HEK293 (cell line): Measurements from ENCODE around the gene ITGB2.

Experiments used
- BCL11A ChIP-seq: fragments of 450-650 bp; formaldehyde crosslinking; IDR thresholded peaks from 2 replicates; pipeline ENCODE4 v1.5.1; 2016; ENCODE audit warnings: low read depth, missing biosample characterization, missing genetic modification characterization
- CTCF ChIP-seq: fragments of 450-650 bp; formaldehyde crosslinking; IDR thresholded peaks from 2 replicates; pipeline ENCODE4 v1.5.1; 2016; ENCODE audit warnings: missing biosample characterization, missing genetic modification characterization
- HOXA7 ChIP-seq: sonication (generic); formaldehyde crosslinking; IDR thresholded peaks from 2 replicates; pipeline ENCODE4 v1.8.1; 2022; ENCODE audit warnings: missing genetic modification reagents, borderline replicate concordance
- MZF1 ChIP-seq: fragments of 450-650 bp; formaldehyde crosslinking; IDR thresholded peaks from 2 replicates; pipeline ENCODE4 v1.5.1; 2017; ENCODE audit warnings: missing biosample characterization, missing genetic modification characterization, borderline replicate concordance
- SCRT2 ChIP-seq: fragments of 450-650 bp; formaldehyde crosslinking; IDR thresholded peaks from 2 replicates; pipeline ENCODE4 v1.5.1; 2016; ENCODE audit warnings: missing biosample characterization, missing genetic modification characterization
- ZBTB21 ChIP-seq: fragments of 450-650 bp; formaldehyde crosslinking; IDR thresholded peaks from 2 replicates; pipeline ENCODE4 v1.5.1; 2017; ENCODE audit warnings: missing biosample characterization, missing genetic modification characterization
- ZNF274 ChIP-seq, 2 experiments: fragments of 200-500 bp in 1 of 2; fragments of 450-650 bp in 1 of 2; sonication (Bioruptor generic) in 1 of 2; formaldehyde crosslinking in 1 of 2; IDR thresholded peaks; 2 replicates each; pipeline versions ENCODE4 v1.5.1 to v1.6.1; 2014 to 2016; ENCODE audit warnings: borderline replicate concordance in 1 of 2, inconsistent platforms in 1 of 2, low read length in 1 of 2, missing biosample characterization in 1 of 2, missing genetic modification characterization in 1 of 2
- ZNF677 ChIP-seq: fragments of 450-650 bp; IDR thresholded peaks from 2 replicates; pipeline ENCODE4 v1.5.0; 2018; ENCODE audit warnings: missing biosample characterization, mild to moderate bottlenecking, missing genetic modification characterization, moderate library complexity
- ZNF704 ChIP-seq: fragments of 450-650 bp; formaldehyde crosslinking; IDR thresholded peaks from 2 replicates; pipeline ENCODE4 v1.5.1; 2016; ENCODE audit warnings: missing biosample characterization, missing genetic modification characterization

GRCh38 chr21:44891631-44892031, 29.1 kb downstream of the ITGB2 start:
- no peak for TF ChIP-seq BCL11A (tag by site-specific recombination)
- TF ChIP-seq ZNF677 (tag by site-specific recombination), result no peak
- TF ChIP-seq ZNF274 (IDR thresholded peaks at IDR 0.05; ENCODE audit: low read length), result no peak
- no peak for TF ChIP-seq ZNF274 (tag by site-specific recombination; IDR thresholded peaks at IDR 0.05; ENCODE audit: borderline replicate concordance)
- TF ChIP-seq CTCF (tag by site-specific recombination), result no peak
- no peak for TF ChIP-seq SCRT2 (tag by site-specific recombination)
- no peak for TF ChIP-seq HOXA7 (CRISPR knock-in tag)
- TF ChIP-seq MZF1 (tag by site-specific recombination), result no peak
- no peak for TF ChIP-seq ZNF704
- no peak for TF ChIP-seq ZBTB21 (tag by site-specific recombination)
